Brain microvascular endothelial cell (primary cell): Measurements from ENCODE around the gene FNTB.

Experiments used
- DNase-seq: peaks from one replicate; pipeline ENCODE4 v3.0.0-alpha.2; 2020
- H3K27ac ChIP-seq: fragments of 250-450 bp; sonication (Bioruptor Pico); 2 replicates; pipeline ENCODE4 v1.5.1; 2020; ENCODE audit warnings: mild to moderate bottlenecking, moderate library complexity
- H3K27me3 ChIP-seq: fragments of 250-450 bp; sonication (Bioruptor Pico); replicated peaks from 2 replicates; pipeline ENCODE4 v1.5.1; 2020; ENCODE audit warnings: mild to moderate bottlenecking
- H3K36me3 ChIP-seq: fragments of 250-450 bp; sonication (Bioruptor Pico); replicated peaks from 2 replicates; pipeline ENCODE4 v1.5.1; 2020; ENCODE audit warnings: mild to moderate bottlenecking
- H3K4me3 ChIP-seq: 2 replicates; pipeline ENCODE4 v1.5.1; 2011; ENCODE audit warnings: low read depth, mild to moderate bottlenecking, control low read depth, low read length, moderate library complexity
- in situ Hi-C: cut with HindIII; loops from 2 replicates; pipeline ENCODE4 v1.10.0; 2017; ENCODE audit warnings: low sequenced_read_pairs, low pct_ligation_motif_present
- TF ChIP-seq, protein P1 (sequence below): IDR thresholded peaks from 2 replicates; pipeline ENCODE4 v1.5.1; 2011; ENCODE audit warnings: low read depth, mild to moderate bottlenecking, moderate library complexity, low read length, control low read depth, inconsistent platforms; ENCODE audit errors: missing control alignments

The FNTB gene

DNA sequence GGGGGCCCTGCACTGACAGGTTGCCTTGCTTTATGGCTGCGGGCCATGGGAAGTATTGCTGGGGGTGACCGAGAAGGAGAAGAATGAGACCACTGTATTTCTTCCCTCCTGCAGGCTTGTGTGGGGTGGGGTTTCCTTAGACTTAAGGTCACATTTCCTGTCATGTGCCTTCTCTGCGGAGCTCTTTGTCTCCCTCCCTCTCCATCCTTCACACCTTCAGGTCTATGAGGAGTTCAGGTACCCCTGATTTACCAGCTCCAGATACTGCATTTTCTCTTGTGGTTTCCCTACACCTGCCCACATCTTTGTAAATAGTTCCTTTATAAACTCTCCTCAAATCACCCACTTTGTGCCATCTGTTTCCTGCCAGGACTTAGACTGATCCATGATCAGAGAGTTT lies 3.6 kb downstream of the FNTB start:
- no peaks in the 10 kb centered on the region for H3K27me3 ChIP-seq
- TF ChIP-seq, protein P1, sequence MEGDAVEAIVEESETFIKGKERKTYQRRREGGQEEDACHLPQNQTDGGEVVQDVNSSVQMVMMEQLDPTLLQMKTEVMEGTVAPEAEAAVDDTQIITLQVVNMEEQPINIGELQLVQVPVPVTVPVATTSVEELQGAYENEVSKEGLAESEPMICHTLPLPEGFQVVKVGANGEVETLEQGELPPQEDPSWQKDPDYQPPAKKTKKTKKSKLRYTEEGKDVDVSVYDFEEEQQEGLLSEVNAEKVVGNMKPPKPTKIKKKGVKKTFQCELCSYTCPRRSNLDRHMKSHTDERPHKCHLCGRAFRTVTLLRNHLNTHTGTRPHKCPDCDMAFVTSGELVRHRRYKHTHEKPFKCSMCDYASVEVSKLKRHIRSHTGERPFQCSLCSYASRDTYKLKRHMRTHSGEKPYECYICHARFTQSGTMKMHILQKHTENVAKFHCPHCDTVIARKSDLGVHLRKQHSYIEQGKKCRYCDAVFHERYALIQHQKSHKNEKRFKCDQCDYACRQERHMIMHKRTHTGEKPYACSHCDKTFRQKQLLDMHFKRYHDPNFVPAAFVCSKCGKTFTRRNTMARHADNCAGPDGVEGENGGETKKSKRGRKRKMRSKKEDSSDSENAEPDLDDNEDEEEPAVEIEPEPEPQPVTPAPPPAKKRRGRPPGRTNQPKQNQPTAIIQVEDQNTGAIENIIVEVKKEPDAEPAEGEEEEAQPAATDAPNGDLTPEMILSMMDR = no peak
- H3K36me3 ChIP-seq = no peaks in the 10 kb centered on the region
- H3K27ac ChIP-seq = no peak overlapping the region
- H3K4me3 ChIP-seq = no peak overlapping the region
- DNase-seq = no peak
- in situ Hi-C loops = no loop called here

- Histone ChIP-seq H3K36me3 (no peaks in the 10 kb centered on the region), H3K27me3 (no peaks in the 10 kb centered on the region), H3K4me3 (no peak overlapping the region), H3K27ac (no peak overlapping the region)
- in situ Hi-C loops = no loop called here
- TF ChIP-seq, protein P1 = no peak
- DNase-seq = no peak
Observed at GRCh38 chr14:64990939-64991338, 4.2 kb downstream of the FNTB start.

DNA sequence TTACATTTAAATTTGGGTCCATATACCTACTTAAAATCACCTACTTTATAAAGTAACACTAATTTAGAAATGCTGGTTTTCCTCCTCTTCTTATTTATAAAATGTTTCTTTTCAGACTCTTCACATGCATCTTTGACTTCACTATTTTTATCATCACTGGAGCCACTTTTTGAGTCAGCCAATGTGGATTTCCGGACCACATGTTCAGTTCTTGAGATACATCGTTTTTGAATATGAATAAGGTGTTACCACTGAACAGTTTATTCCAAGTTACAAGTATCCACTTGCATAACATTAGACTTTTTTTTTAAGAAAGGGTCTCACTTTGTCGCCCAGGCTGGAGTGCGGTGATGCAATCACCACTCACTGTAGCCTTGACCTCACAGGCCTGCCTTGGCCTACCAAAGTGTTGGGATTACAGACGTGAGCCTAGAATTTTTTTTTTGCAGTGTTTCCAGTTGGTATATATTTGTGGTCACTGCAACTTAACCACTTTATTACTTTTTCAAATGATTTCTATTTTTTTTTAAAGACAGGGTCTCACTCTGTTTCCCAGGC lies 5.7 kb downstream of the FNTB start:
- in situ Hi-C loops = no loop called here
- H3K4me3 ChIP-seq = no peak overlapping the region
- no peak for DNase-seq

DNA sequence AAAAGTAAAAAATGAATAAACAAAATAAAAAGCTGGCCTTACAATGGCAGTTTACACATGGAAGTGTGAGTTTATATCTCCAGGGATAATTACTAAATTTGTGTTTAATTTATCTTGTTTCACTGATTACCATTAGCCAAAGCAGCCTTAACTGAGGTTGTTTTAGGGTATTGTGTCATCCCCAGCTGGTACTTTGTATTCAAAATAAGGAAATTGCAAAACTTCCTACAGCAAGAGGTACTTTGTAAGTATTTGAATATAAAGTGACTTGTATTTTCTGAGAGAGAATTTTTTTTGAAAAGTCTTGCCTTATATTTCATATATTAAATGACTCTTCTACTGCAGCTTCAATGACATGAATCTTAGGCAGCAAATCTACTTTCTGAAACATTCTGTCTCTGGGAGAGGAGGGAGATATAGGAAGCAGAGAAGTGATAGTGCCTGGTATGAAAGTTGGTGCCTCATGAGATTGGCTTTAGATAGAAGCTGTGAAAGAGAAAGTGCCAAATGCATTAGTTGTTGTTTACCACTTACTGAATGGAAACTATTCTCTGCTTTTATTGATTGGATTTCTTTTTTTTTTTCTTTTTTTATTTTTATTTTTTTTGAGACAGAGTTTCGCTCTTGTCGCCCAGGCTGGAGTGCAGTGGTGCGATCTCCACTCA lies 6.7 kb downstream of the FNTB start:
- Histone ChIP-seq H3K27me3 (no peaks in the 10 kb centered on the region), H3K4me3 (no peak overlapping the region), H3K36me3 (no peaks in the 10 kb centered on the region), H3K27ac (no peak overlapping the region)
- no peak for DNase-seq
- TF ChIP-seq, protein P1 = no peak
- in situ Hi-C loops = no loop called here

More for the DNA sequence above, 5.7 kb downstream of the FNTB start:
- Histone ChIP-seq H3K27me3 (no peaks in the 10 kb centered on the region), H3K27ac (no peak overlapping the region), H3K36me3 (no peaks in the 10 kb centered on the region)
- TF ChIP-seq, protein P1 = no peak

GRCh38 chr14:64994540-64994939 lies 7.8 kb downstream of the FNTB start:
- TF ChIP-seq, protein P1 = no peak
- in situ Hi-C loops = no loop called here
- H3K27me3 ChIP-seq = no peaks in the 10 kb centered on the region
- H3K4me3 ChIP-seq = no peak overlapping the region
- H3K27ac ChIP-seq = no peak overlapping the region
- no peaks in the 10 kb centered on the region for H3K36me3 ChIP-seq
- DNase-seq = no peak

DNA sequence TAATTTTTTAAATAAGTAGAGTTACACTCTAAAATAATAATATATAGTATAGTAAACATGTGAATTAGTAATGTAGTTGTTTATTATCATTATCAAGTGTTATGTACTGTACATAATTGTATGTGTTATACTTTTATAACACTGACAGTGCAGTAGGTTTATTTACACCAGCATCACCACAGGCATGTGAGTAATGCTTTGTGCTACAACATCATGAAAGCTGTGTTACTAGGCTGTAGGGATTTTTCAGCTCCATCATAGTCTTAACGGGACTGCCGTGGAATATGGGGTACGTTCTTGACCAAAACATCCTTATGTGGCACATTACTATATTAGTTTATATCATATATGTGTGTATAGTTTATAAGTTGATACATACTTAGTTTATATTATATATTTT lies 8.6 kb downstream of the FNTB start:
- TF ChIP-seq, protein P1 = no peak
- H3K27ac ChIP-seq = no peak overlapping the region

More for the DNA sequence above, 8.6 kb downstream of the FNTB start:
- in situ Hi-C loops = no loop called here
- no peak for DNase-seq
- Histone ChIP-seq H3K4me3 (no peak overlapping the region), H3K27me3 (no peaks in the 10 kb centered on the region), H3K36me3 (no peaks in the 10 kb centered on the region)
